ENCODE measurements around the gene RAP2A. TPM values are rescaled to one million over a fixed set of nuclear protein-coding genes. Genes with fewer than 3 reads are reported as not detected.

The RAP2A gene
- total RNA-seq, 4 donors from 2014 or later = 32.4 to 45.7 (median 33.5) TPM

DNA sequence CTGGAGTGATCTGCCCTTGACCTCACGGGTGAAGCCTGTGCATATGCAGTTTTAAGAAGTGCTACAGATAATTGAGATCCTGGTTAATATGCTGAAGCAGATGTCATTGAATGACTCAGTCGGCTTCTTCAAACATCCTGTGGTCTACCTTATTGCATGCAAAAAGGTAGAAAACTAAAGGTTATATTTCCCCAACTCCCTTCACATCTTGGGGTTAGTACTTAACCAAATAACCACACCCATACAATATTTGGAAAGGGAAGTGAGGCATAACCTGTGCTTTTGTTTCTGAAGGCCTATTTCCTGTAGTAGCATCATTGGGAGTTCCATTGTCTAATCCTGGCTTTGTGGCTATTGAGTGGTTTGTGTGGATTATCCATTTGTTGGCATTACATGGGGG, 58.3 kb downstream of the RAP2A start:
- Histone ChIP-seq H3K27me3 (no peaks in the 10 kb centered on the region), H3K4me1 (no peaks in the 10 kb centered on the region), H3K27ac (no peak overlapping the region), H3K9me3 (peaks cover 0 to 15% (median 5%) of the 10 kb centered on the region in 4 donors), H3K4me3 (no peak overlapping the region), H3K36me3 (no peaks in the 10 kb centered on the region)
- no peak for DNase-seq (ENCODE audit: low spot score in 2 of 2)
- WGBS, 2 donors = 96 to 99% methylated on average over 2 of the region's 2 CpGs
- no peak for TF ChIP-seq POLR2A (IDR thresholded peaks at IDR 0.05)
- no peak for TF ChIP-seq EP300 (IDR thresholded peaks at IDR 0.05)

DNA sequence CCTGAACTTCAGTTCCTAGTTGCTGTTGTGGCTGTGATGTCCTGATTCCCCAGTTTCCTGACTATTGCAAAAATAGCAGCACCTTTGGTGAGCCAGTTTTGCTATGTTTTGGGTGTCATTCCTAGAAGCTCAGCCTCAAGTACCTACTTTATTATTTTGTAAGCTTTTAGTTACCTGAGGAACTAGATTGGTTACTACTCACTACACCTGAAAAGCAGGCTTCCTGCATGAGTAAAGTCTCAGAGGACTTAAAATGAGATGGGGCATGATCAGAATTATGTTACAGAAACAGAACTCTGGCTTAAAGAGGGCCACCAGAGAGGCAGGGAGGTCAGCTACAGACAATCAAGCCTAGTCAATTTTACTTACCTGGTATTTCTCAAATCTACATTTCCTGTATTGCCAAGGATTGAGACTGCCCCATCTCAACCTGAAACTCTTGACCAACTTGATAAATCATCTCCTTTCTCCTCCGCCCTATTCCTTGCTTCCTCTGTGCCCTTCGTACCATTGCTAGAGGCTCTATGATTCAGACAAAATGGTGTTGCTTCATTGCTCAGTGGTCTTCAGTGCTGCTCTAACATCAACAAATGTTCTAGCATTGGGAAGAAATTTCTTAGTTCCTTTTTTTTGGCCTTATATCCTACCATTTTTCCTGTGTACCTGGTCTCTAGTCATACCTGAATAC, 58.9 kb downstream of the RAP2A start:
- H3K36me3 ChIP-seq = no peaks in the 10 kb centered on the region
- TF ChIP-seq EP300 (IDR thresholded peaks at IDR 0.05) = no peak
- no peak for DNase-seq (ENCODE audit: low spot score in 2 of 2)
- H3K4me3 ChIP-seq = no peak overlapping the region
- WGBS, 2 donors = 93 to 95% methylated on average over 2 of the region's 2 CpGs
- H3K9me3 ChIP-seq = peaks cover 0 to 15% (median 5%) of the 10 kb centered on the region in 4 donors
- no peak overlapping the region for H3K27ac ChIP-seq
- no peaks in the 10 kb centered on the region for H3K27me3 ChIP-seq
- H3K4me1 ChIP-seq = no peaks in the 10 kb centered on the region

DNA sequence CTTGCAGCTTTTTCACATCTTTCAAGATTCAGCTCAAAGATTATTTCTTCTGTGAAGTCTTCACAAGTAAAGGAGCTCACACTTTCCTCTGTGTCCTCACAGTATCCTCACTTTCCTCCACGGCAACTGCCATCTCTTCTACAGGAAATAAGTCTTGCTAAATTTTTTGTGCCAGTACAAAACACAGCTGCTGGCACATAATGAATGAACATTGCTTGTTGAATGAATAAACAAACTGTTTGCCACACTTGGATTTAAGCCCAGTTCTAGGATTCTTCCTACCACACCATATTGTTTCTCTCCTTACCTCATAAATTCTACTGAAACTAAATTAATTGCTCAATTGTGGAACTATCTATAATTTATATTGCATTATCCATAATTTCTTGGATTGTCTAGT, 59.5 kb downstream of the RAP2A start:
- no peaks in the 10 kb centered on the region for H3K4me1 ChIP-seq
- H3K4me3 ChIP-seq = no peak overlapping the region
- no peak overlapping the region for H3K27ac ChIP-seq
- H3K27me3 ChIP-seq = no peaks in the 10 kb centered on the region
- peaks cover 0 to 15% (median 5%) of the 10 kb centered on the region in 4 donors for H3K9me3 ChIP-seq
- no peaks in the 10 kb centered on the region for H3K36me3 ChIP-seq
- WGBS, 2 donors = 46 to 50% methylated on average over 1 of the region's 1 CpG
- no peak for DNase-seq (ENCODE audit: low spot score in 2 of 2)
- TF ChIP-seq EP300 (IDR thresholded peaks at IDR 0.05) = no peak
- no peak for TF ChIP-seq CTCF (IDR thresholded peaks at IDR 0.05)
- no peak for TF ChIP-seq POLR2A (IDR thresholded peaks at IDR 0.05)

- H3K36me3 ChIP-seq = no peaks in the 10 kb centered on the region
- no peaks in the 10 kb centered on the region for H3K4me1 ChIP-seq
- no peak overlapping the region for H3K4me3 ChIP-seq
- no peak for DNase-seq (ENCODE audit: low spot score in 2 of 2)
- TF ChIP-seq EP300 (IDR thresholded peaks at IDR 0.05) (no peak), POLR2A (IDR thresholded peaks at IDR 0.05) (no peak), CTCF (IDR thresholded peaks at IDR 0.05) (no peak)
- H3K9me3 ChIP-seq = peaks cover 0 to 10% (median 5%) of the 10 kb centered on the region in 4 donors
- H3K27ac ChIP-seq = no peak overlapping the region
- WGBS, 2 donors = 91 to 94% methylated on average over 8 of the region's 8 CpGs
- H3K27me3 ChIP-seq = no peaks in the 10 kb centered on the region
Observed at GRCh38 chr13:97495678-97496077, 61.7 kb downstream of the RAP2A start.

DNA sequence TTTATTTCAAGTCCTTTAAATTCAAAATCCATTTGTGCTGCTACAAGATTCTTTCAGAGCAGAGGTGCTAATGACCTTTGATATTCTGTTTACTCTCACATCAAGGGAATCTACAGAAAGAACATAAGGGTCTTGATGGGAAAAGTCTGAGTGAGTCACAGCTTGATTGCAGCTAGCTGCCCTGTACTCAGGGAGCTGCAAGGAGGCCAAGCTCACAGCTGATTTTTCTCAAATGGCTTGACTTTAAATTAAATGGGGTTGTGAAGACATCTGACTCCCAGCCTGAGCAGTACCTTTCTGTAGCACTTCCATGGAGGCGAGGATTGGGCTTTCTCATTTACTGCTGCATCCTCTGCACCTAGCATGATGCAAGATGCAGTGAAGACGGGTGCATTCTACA, 62.5 kb downstream of the RAP2A start:
- TF ChIP-seq EP300 (IDR thresholded peaks at IDR 0.05) (no peak), POLR2A (IDR thresholded peaks at IDR 0.05) (no peak), CTCF (IDR thresholded peaks at IDR 0.05) (no peak)
- Histone ChIP-seq H3K27me3 (no peaks in the 10 kb centered on the region), H3K9me3 (peaks cover 0 to 2% (median under 1%) of the 10 kb centered on the region in 4 donors), H3K4me3 (no peak overlapping the region), H3K27ac (no peak overlapping the region), H3K4me1 (no peaks in the 10 kb centered on the region), H3K36me3 (no peaks in the 10 kb centered on the region)
- DNase-seq (ENCODE audit: low spot score in 2 of 2) = no peak
- WGBS, 2 donors = 94 to 100% methylated on average over 2 of the region's 2 CpGs

DNA sequence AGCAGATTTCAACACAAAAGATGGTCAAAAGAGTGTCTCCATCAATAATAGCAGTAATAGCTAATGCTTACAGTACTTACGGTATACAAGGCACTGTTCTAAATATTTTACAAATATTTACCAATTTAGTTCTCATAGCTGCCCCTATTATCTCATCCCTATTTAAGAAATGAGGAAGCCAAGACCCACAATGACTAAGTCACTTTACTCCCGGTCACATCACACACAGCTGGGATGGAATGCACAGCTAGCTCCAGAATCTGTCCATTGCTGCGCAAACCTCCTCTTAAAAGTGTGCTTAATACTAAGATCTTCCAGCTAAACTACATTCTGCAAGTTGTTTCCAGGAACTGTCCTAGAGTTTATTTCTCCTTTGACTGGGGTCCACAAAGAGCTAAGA, 63.4 kb downstream of the RAP2A start:
- no peak for TF ChIP-seq EP300 (IDR thresholded peaks at IDR 0.05)
- TF ChIP-seq POLR2A (IDR thresholded peaks at IDR 0.05) = no peak
- TF ChIP-seq CTCF (IDR thresholded peaks at IDR 0.05) = no peak
- no peak for DNase-seq (ENCODE audit: low spot score in 2 of 2)
- Histone ChIP-seq H3K36me3 (no peaks in the 10 kb centered on the region), H3K27ac (no peak overlapping the region), H3K9me3 (no peaks in the 10 kb centered on the region), H3K27me3 (no peaks in the 10 kb centered on the region), H3K4me1 (peaks cover 0 to 3% (median 0%) of the 10 kb centered on the region in 4 donors), H3K4me3 (no peak overlapping the region)
- 87 to 93% methylated on average over 3 of the region's 3 CpGs for WGBS, 2 donors
